ENCODE measurements around the gene MAGEB18. TPM values are rescaled to one million over a fixed set of nuclear protein-coding genes. Genes with fewer than 3 reads are reported as not detected.

Gene MAGEB18
- polyA plus RNA-seq (2011; rRNA removed) (not detected in 2 replicates), polyA plus RNA-seq (2017; fragmentation: RNase III; extraction: RNeasy Plus Mini Kit Qiagen cat#74134 plus additional on column Dnase treatment) (not detected in 3 replicates), polyA minus RNA-seq (2011; rRNA and poly(A)+ RNA removed) (not detected in 2 replicates)
- not detected in 2 replicates for polyA plus RNA-seq (2012; cell fraction: cytosol; rRNA removed)
- not detected in 2 replicates for polyA plus RNA-seq (2012; cell fraction: nucleus; rRNA removed)

GRCh38 chrX:26138274-26138673 lies at the start of gene MAGEB18:
MAGEB18 (plus strand) TSS chrX:26138343; CDS start chrX:26138986, 643 bp downstream.
- ATAC-seq (no peak), FAIRE-seq (no peak), DNase-seq (ENCODE audit: low read depth in 1 of 2, low spot score in 1 of 2) (no peak)
- Histone ChIP-seq H3K9me3 (no peaks in the 10 kb centered on the region), H3K27ac (no peak within 1 kb of the TSS), H3K4me2 (no peak within 1 kb of the TSS), H3K4me1 (no peaks in the 10 kb centered on the region), H3K4me3 (no peak within 1 kb of the TSS)
- 27% methylated on average over 11 of the region's 11 CpGs for WGBS (ENCODE audit: missing lambda C conversion rate)
- POLR2A ChIA-PET: no interaction called here
- CTCF ChIA-PET: no interaction called here
- TF ChIP-seq E2F6 (IDR thresholded peaks at IDR 0.05; ENCODE audit: borderline replicate concordance, low read depth): no peak
- TF ChIP-seq HES2 (IDR thresholded peaks at IDR 0.05): no peak
- TF ChIP-seq CBX8 (IDR thresholded peaks at IDR 0.05): no peak
- no peak for TF ChIP-seq HEYL (CRISPR knock-in tag; IDR thresholded peaks at IDR 0.05)
- TF ChIP-seq MAZ (IDR thresholded peaks at IDR 0.05; ENCODE audit: borderline replicate concordance, low read depth, low read length): no peak
- TF ChIP-seq KDM5A (IDR thresholded peaks at IDR 0.05): no peak
- no peak for TF ChIP-seq FOSL2 (IDR thresholded peaks at IDR 0.05)
- no peak for TF ChIP-seq FOSL2 (CRISPR knock-in tag; IDR thresholded peaks at IDR 0.05)
- TF ChIP-seq MYC (IDR thresholded peaks at IDR 0.05; ENCODE audit: borderline replicate concordance, low read length): no peak
- no peak for TF ChIP-seq NFE2L2 (conservative IDR thresholded peaks at IDR 0.05; ENCODE audit: low read length)
- no peak for TF ChIP-seq RFX5 (IDR thresholded peaks at IDR 0.05)

- H3K4me2 ChIP-seq: no peak overlapping the region
- ATAC-seq (no peak), DNase-seq (ENCODE audit: low read depth in 1 of 2, low spot score in 1 of 2) (no peak), FAIRE-seq (no peak)
- WGBS (ENCODE audit: missing lambda C conversion rate): 0% methylated on average over 3 of the region's 3 CpGs
- no peaks in the 10 kb centered on the region for H3K9me3 ChIP-seq
- POLR2A ChIA-PET: no interaction called here
- no peak overlapping the region for H3K27ac ChIP-seq
- H3K4me1 ChIP-seq: no peaks in the 10 kb centered on the region
- CTCF ChIA-PET: no interaction called here
- TF ChIP-seq CBX2 (IDR thresholded peaks at IDR 0.05; ENCODE audit: borderline replicate concordance, low read depth) (no peak), RAD21 (conservative IDR thresholded peaks at IDR 0.05 in 1 of 2, IDR thresholded peaks at IDR 0.05 in 1 of 2) (no peak), CHD2 (IDR thresholded peaks at IDR 0.05; ENCODE audit: low read length, partially characterized antibody) (no peak), BHLHE40 (IDR thresholded peaks at IDR 0.05; ENCODE audit: low read depth, low read length) (no peak)
- no peak overlapping the region for H3K4me3 ChIP-seq
Observed at GRCh38 chrX:26100421-26100920, 37.7 kb upstream of the MAGEB18 start.

- ATAC-seq (no peak), FAIRE-seq (no peak), DNase-seq (ENCODE audit: low read depth in 1 of 2, low spot score in 1 of 2) (no peak)
- CTCF ChIA-PET: no interaction called here
- no peaks in the 10 kb centered on the region for H3K4me1 ChIP-seq
- no peak overlapping the region for H3K27ac ChIP-seq
- no peak overlapping the region for H3K4me2 ChIP-seq
- no peak overlapping the region for H3K4me3 ChIP-seq
- POLR2A ChIA-PET: no interaction called here
- 20% methylated on average over 1 of the region's 1 CpG for WGBS (ENCODE audit: missing lambda C conversion rate)
- H3K9me3 ChIP-seq: no peaks in the 10 kb centered on the region
- TF ChIP-seq PHF8 (IDR thresholded peaks at IDR 0.05; ENCODE audit: borderline replicate concordance, low read depth) (no peak), NR3C1 (IDR thresholded peaks at IDR 0.05) (no peak), EP300 (IDR thresholded peaks at IDR 0.05) (no peak), HOXA7 (CRISPR knock-in tag; IDR thresholded peaks at IDR 0.05) (no peak), ZSCAN20 (CRISPR knock-in tag; IDR thresholded peaks at IDR 0.05) (no peak), FOSB (CRISPR knock-in tag; IDR thresholded peaks at IDR 0.05) (no peak), HOXB5 (CRISPR knock-in tag; IDR thresholded peaks at IDR 0.05) (no peak), RFX5 (IDR thresholded peaks at IDR 0.05) (no peak), CEBPB (IDR thresholded peaks at IDR 0.05) (no peak), RNF2 (IDR thresholded peaks at IDR 0.05; ENCODE audit: borderline replicate concordance, low read depth) (no peak), SREBF2 (IDR thresholded peaks at IDR 0.05) (no peak), JUN (IDR thresholded peaks at IDR 0.05) (no peak), RAD21 (conservative IDR thresholded peaks at IDR 0.05 in 1 of 2, IDR thresholded peaks at IDR 0.05 in 1 of 2) (no peak), MAFK (IDR thresholded peaks at IDR 0.05; ENCODE audit: partially characterized antibody) (no peak), MYC (IDR thresholded peaks at IDR 0.05; ENCODE audit: borderline replicate concordance, low read length) (no peak)
Observed at GRCh38 chrX:26109142-26109541, 29.0 kb upstream of the MAGEB18 start.
